Activated T-cell treated with anti-CD3 and anti-CD28 coated beads, Interleukin-2, amount 50 U/mL, for 4 hours (primary cell): Measurements from ENCODE around the gene PDE10A. TPM values are rescaled to one million over a fixed set of nuclear protein-coding genes. Genes with fewer than 3 reads are reported as not detected.

Experiments used
- ATAC-seq, 2 donors: fragments of 200-7000 bp; cut with Tn5 transposase; one replicate each; pipeline ENCODE4 v1.10.0; 2021
- DNase-seq: peaks from one replicate; pipeline ENCODE4 v3.0.0-alpha.2; 2020
- H3K27me3 Mint-ChIP-seq: one replicate; pipeline ENCODE4 v1.8.0; 2021; ENCODE audit warnings: low read depth, mixed read lengths
- H3K36me3 Mint-ChIP-seq: one replicate; pipeline ENCODE4 v1.8.0; 2022; ENCODE audit warnings: mixed read lengths; ENCODE audit not compliant: insufficient read depth
- H3K4me1 Mint-ChIP-seq: one replicate; pipeline ENCODE4 v1.8.0; 2021; ENCODE audit warnings: low read depth, mixed read lengths
- H3K4me3 Mint-ChIP-seq: one replicate; pipeline ENCODE4 v1.8.0; 2021; ENCODE audit warnings: mild to moderate bottlenecking, moderate library complexity, mixed read lengths
- H3K9me3 Mint-ChIP-seq: one replicate; pipeline ENCODE4 v1.8.0; 2021; ENCODE audit warnings: mixed read lengths
- total RNA-seq, 3 donors: library from RNA; stranded (reverse); gene quantifications; one replicate each; pipeline ENCODE4 v1.2.1, GENCODE V29; 2021

The PDE10A gene
- total RNA-seq, 3 donors from 2014 or later, result 0.03 to 0.08 TPM; not detected in 1

DNA sequence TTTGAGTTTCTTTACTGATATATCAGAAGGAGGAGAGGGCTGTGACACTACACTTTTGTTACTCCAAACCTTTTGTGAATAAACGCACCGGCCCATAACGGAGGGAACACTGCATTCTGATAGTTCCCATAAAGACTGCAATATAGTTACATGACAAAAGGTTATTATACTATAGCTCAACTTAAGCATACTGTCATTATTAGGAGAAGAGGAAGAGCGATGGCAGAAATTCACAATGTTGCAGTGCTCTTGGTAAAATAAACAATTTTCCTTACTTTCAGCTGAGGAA, 2.3 kb upstream of the PDE10A start:
- H3K9me3 Mint-ChIP-seq, result no peaks in the 10 kb centered on the region
- no peak for DNase-seq
- ATAC-seq, result no peak
- peaks cover 6% of the 10 kb centered on the region for H3K4me1 Mint-ChIP-seq
- H3K36me3 Mint-ChIP-seq, result no peaks in the 10 kb centered on the region
- H3K4me3 Mint-ChIP-seq, result no peak overlapping the region
- H3K27me3 Mint-ChIP-seq, result peaks cover 29% of the 10 kb centered on the region

DNA sequence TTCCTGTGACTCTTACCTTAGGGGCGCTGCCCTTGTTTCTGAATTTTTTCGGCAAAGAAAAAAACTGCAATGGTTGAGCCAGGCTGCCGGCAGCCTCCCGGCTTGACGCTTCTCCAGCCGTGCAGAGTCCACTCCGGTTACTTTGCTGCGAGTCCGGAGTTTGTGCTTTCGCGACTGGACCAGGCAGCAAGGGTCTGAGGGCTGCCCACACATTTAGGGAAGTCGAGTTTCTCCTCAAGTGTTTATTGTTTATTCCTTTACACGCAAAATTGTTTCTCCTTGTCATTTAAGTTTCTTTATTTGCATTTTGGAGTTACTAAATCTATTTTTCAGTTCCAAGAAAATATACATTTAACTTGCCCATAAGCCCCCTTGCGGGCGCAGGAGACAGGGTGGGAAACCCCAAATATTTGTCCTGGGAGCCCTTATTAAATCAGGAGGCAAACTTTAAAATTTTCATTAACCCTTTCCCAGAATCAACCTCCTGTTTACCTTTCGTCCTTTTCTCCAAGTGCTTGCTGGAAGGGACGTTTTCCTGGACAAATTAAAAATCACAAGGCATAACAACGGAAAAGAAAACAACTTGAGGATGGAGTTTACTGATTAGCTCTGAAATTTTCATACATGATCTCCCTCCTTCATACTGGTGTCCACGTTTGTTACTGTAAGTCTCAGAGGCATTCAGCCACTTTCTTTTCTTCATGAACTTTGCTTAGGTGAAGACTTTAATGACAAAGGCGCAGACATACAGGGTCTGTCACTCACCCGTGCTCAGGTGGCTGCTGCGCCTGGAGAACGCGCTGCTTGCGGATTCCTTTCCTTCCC, 1.7 kb upstream of the PDE10A start:
- H3K9me3 Mint-ChIP-seq, result no peaks in the 10 kb centered on the region
- DNase-seq (no peak), ATAC-seq (no peak)
- peaks cover 6% of the 10 kb centered on the region for H3K4me1 Mint-ChIP-seq
- H3K36me3 Mint-ChIP-seq, result no peaks in the 10 kb centered on the region
- H3K27me3 Mint-ChIP-seq, result peaks cover 33% of the 10 kb centered on the region
- no peak overlapping the region for H3K4me3 Mint-ChIP-seq

GRCh38 chr6:165663736-165664558, 906 bp upstream of the PDE10A start:
- H3K36me3 Mint-ChIP-seq, result no peaks in the 10 kb centered on the region
- no peak for DNase-seq
- peaks cover 7% of the 10 kb centered on the region for H3K4me1 Mint-ChIP-seq
- ATAC-seq, result no peak
- no peak overlapping the region for H3K4me3 Mint-ChIP-seq
- no peaks in the 10 kb centered on the region for H3K9me3 Mint-ChIP-seq
- peaks cover 39% of the 10 kb centered on the region for H3K27me3 Mint-ChIP-seq

GRCh38 chr6:165663377-165663735, 315 bp upstream of the PDE10A start:
- ATAC-seq (no peak), DNase-seq (no peak)
- Mint-ChIP-seq H3K4me1 (peaks cover 8% of the 10 kb centered on the region), H3K36me3 (no peaks in the 10 kb centered on the region), H3K27me3 (peaks cover 41% of the 10 kb centered on the region), H3K4me3 (no peak overlapping the region), H3K9me3 (no peaks in the 10 kb centered on the region)

- no peaks in the 10 kb centered on the region for H3K36me3 Mint-ChIP-seq
- ATAC-seq, result peak in 1 of 2 donors; percentile 18
- no peak for DNase-seq
- no peaks in the 10 kb centered on the region for H3K9me3 Mint-ChIP-seq
- H3K27me3 Mint-ChIP-seq, result peaks cover 41% of the 10 kb centered on the region
- H3K4me3 Mint-ChIP-seq, result no peak overlapping the region
- peaks cover 8% of the 10 kb centered on the region for H3K4me1 Mint-ChIP-seq
Measured at GRCh38 chr6:165662041-165662748, 846 bp downstream of the PDE10A start.

DNA sequence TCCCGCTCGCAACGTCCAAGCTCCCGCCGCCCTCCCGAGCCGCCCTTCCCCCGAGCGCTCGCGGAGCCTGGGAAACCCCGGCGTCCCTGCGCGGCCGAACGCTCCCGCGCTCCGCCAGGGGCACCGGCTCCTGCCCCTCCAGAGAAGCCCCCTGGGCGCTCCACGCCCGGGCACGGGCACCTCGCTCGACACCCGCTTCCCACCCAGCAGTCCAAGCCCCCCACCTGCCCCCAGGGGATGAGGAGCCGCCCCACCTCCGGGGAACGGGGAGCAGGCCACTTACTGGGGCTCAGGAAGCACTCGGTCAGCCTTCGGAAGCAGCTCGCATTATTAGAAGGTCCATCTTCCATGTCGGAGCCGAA, 1.4 kb downstream of the PDE10A start:
- H3K27me3 Mint-ChIP-seq, result peaks cover 38% of the 10 kb centered on the region
- no peaks in the 10 kb centered on the region for H3K9me3 Mint-ChIP-seq
- no peak for DNase-seq
- H3K4me3 Mint-ChIP-seq, result no peak overlapping the region
- H3K36me3 Mint-ChIP-seq, result no peaks in the 10 kb centered on the region
- no peak for ATAC-seq
- peaks cover 8% of the 10 kb centered on the region for H3K4me1 Mint-ChIP-seq

DNA sequence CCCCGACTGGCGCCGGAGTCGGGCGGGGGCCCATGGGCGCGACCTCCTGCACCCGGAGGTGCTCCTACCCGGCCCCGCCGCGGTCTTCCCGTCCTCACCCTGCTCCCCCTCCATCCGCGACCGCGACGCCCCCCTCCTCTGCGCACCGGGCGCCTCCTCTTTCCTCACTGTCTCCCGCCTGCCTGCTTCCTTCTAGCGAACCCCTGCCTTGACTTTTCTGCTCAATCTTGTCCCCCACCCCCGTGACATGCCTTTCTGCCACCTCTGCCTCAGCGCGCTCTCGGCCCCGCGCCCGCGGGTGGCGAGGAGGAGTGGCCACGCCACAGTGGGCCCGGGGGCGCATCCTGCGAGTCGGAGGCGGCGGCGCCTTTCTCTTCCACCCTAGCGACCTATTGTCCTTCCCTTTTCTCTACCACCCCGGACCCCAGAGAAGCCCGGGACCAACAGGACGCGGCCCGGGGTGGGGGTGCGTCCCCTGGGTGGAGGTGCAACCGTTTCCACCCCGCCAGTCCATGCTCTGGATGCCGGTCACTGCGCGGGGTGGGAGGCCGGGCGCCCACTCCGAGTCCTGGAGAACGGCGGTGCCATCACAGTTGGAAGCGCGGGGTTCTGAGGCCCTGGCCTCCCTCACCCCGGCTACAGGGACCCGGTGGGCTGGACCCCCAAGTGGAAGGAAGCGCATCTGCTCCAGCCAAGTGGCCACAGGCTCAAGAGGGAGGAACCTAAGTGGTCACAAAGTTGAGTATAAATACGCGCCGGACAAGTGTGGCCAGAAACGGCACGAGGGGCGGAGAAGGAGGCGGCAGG, 2.0 kb downstream of the PDE10A start:
- Mint-ChIP-seq H3K9me3 (no peaks in the 10 kb centered on the region), H3K36me3 (no peaks in the 10 kb centered on the region), H3K4me1 (peaks cover 8% of the 10 kb centered on the region), H3K4me3 (no peak overlapping the region), H3K27me3 (peaks cover 35% of the 10 kb centered on the region)
- DNase-seq, result no peak
- ATAC-seq, result no peak

DNA sequence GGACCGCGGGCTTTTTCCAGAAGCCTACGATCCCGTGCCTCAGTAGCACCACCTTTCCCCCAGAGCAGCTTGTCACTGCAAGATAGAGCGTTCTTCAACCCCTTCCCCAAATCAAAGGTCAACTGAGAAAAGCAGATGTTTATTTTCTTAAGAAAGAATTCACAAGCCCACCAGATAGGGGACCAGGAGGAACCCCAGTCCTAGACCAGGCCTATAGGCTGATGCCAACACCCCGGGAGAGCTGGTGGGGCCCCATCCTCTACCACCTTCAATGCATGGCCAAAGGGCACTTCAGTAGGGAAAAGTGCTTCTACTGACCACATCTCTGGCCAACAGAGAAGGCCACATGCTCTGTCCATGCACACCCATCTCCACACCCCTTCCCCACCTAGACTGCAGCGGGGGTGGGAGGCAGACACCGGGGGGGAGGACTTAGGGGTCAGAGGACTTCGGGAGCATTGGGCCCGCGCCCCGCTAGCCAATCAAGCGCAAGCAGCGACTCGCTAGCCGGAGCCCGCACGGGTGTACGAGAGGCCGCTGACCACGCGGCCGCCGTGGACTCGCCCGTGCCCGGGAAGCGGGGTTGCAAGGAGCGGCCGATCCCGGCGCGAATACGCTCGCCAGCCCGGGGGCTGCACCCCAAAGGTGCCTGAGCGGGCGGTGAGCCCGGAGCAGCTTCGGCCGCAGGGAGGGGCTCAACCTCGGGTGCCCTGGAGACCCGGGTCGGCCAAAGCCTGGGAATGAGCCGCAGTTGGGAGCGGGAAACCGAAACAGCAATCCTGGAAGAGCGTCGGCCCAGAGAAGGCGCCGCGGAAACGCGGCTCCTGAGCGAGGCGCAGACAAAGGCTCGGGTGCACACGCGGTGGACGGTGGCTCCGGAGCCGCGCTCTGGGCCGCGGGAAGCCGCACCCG, 2.8 kb downstream of the PDE10A start:
- peaks cover 8% of the 10 kb centered on the region for H3K4me1 Mint-ChIP-seq
- no peaks in the 10 kb centered on the region for H3K9me3 Mint-ChIP-seq
- H3K27me3 Mint-ChIP-seq, result peaks cover 32% of the 10 kb centered on the region
- ATAC-seq (no peak), DNase-seq (no peak)
- no peaks in the 10 kb centered on the region for H3K36me3 Mint-ChIP-seq
- no peak overlapping the region for H3K4me3 Mint-ChIP-seq

DNA sequence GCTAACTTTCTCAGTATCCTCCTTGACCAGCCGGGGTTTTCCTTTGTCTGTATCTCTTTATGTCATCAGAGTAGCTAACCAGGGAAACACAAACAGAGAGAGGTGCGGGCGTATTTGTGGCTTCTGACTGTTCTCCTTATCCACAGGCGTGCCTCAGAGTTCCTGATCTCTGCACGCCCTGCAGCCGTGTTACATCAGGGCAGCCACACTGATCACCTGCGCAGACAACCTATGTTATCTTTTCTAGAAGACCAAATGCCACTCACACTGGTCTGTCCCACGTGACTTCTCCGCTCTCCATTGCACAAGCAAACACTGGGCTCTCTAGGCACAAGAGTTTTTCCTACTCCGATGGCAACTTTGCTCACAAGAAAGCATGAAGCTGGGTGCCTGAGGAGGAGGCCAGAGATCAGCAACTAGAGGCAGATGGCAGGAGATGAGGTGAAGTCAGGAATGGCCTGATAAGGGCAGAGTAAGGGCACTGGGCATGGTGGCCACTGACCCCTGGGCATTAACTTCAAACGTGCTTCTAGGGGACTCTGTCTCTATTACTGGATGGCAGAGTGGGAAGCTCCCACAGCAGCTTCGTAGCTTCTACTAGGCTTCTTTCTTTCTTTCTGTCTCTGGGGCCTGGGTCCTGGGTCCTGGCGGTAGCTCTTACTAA, 4.5 kb downstream of the PDE10A start:
- ATAC-seq (no peak), DNase-seq (no peak)
- H3K9me3 Mint-ChIP-seq, result no peaks in the 10 kb centered on the region
- H3K36me3 Mint-ChIP-seq, result no peaks in the 10 kb centered on the region
- H3K4me3 Mint-ChIP-seq, result no peak overlapping the region
- peaks cover 3% of the 10 kb centered on the region for H3K4me1 Mint-ChIP-seq
- peaks cover 15% of the 10 kb centered on the region for H3K27me3 Mint-ChIP-seq

DNA sequence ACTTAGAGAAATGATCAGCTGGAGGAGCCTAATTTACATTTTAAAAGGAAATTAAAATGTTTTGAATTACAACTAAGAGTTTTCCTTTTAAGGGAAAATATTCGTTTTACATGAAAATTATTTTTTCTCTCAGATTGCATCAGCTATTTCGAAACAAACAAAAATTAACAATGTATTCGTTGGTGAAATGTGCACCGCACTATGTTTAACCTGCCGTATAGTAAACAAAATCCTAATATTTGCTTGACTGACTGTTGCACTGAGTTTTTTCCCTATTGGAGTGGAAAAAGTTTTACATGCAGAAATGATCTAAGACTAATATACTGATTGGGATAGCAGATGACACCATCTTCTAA, 5.7 kb downstream of the PDE10A start:
- Mint-ChIP-seq H3K36me3 (no peaks in the 10 kb centered on the region), H3K9me3 (no peaks in the 10 kb centered on the region), H3K4me1 (peaks cover 1% of the 10 kb centered on the region), H3K27me3 (peaks cover 12% of the 10 kb centered on the region), H3K4me3 (no peak overlapping the region)
- ATAC-seq (no peak), DNase-seq (no peak)

- no peaks in the 10 kb centered on the region for H3K9me3 Mint-ChIP-seq
Measured at GRCh38 chr6:165656581-165657324, 6.3 kb downstream of the PDE10A start.

DNA sequence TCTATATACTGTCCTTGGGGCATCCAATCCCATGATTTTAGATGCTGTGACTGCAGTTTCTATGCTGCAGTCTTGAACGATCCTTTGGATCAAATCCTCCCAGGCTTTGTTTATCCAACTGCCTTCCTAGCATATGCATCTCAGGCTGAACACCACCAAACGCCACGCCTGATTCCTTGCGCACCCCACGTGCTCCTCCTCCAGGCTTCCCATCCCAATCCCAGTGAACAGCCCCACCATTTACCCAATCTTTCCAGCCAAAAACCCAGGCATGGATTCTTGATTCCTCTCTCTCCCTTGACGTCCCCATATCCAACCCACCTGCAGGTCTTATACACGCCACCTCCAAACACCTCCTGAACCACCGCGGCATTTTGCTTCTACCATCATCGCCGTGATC, 7.8 kb downstream of the PDE10A start:
- ATAC-seq, result no peak
- Mint-ChIP-seq H3K4me1 (peaks cover 1% of the 10 kb centered on the region), H3K27me3 (peaks cover 12% of the 10 kb centered on the region), H3K4me3 (no peak overlapping the region), H3K36me3 (no peaks in the 10 kb centered on the region), H3K9me3 (no peaks in the 10 kb centered on the region)
- DNase-seq, result no peak

More at GRCh38 chr6:165656581-165657324, 6.3 kb downstream of the PDE10A start:
- H3K4me3 Mint-ChIP-seq, result no peak overlapping the region
- no peaks in the 10 kb centered on the region for H3K36me3 Mint-ChIP-seq
- H3K27me3 Mint-ChIP-seq, result peaks cover 12% of the 10 kb centered on the region
- H3K4me1 Mint-ChIP-seq, result peaks cover 1% of the 10 kb centered on the region
- ATAC-seq (no peak), DNase-seq (no peak)
